HG02642 (cell line): ENCODE measurements around the gene ATXN1.
"Not testable (repeated sequence)": the region's sequence is repeated elsewhere in the genome, so short reads cannot be mapped to it uniquely, and the experiment has no call there.

Experiments used
- ATAC-seq: cut with Tn5 transposase; IDR thresholded peaks from one replicate; pipeline ENCODE4 v1.9.1; 2021; ENCODE audit warnings: mild to moderate bottlenecking; ENCODE audit not compliant: unreplicated experiment, poor library complexity

ATXN1 gene

DNA sequence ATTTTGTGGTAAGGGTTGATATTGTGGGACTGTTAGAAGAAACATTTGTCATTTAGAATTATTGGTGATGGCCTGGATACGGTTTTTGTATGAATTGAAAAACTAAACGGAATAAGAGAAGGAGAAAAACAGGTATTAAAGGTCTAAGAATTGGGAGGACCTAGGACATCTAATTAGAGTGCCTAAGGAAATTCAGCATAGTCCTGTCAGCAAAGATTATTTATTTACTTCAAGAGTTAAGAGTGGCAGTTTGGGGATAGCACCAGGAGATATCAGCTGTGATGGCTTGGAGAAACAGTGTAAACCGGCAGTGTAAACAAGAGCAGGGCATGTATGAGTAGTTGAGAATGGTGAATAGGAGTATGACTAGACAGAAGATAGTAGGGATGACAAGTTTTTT is 501.7 kb downstream of the ATXN1 start:
- ATAC-seq, result not testable (repeated sequence)

- no peak for ATAC-seq
These were observed 502.6 kb downstream of the ATXN1 start for GRCh38 chr6:16258709-16259075.

DNA sequence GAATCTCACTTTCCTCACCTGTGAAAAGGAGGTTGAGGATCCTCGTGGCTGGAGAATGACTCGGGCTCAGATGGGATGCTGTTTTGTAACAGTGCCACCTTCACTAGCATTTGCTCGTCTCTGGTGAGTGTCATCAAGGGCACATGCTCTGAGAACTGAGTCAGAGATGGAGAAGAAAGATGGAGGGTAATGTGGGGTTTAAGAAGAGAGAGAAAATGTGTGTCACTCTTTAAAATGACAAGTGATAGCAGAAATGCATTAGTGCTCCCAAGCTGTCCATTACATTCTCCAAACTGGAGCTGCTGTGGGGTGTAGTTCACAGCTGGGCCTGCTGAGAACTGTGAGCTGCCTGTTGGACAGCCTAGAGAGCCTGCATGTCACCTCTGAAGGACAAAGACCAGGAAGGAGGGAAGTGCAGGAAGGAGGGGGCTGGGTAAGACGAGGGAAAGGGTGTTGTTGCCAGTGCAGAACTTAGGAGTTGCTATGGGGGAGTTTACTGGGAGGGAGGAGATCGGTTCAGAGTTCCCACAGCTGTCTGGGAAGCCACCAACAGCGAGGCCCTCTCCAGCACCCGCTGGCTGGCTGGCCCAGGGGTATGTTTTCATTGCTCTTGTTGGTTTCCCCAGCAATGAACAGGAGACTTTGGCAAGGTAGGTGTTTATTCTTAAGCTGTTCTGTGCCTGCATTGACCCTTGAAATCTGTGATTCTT is 503.1 kb downstream of the ATXN1 start:
- no peak for ATAC-seq

GRCh38 chr6:16256781-16257180 is 504.5 kb downstream of the ATXN1 start:
- no peak for ATAC-seq

DNA sequence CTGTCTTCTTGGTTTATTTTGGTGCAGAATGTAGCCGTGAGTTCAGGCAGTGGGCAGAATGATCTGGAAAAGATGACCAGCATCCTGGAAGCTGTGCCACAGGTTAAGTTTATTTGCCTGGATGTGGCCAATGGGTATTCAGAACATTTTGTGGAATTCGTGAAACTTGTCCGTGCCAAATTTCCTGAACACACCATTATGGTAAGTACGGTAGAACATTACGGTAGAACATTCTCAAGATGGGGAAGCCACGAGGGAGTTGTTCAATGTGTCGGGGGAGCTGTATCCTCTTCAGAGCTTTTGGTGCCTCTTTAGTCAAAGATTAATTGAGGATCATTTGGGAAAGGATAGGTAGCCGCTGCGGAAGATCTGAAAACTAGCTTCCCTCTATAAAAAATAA is 506.7 kb downstream of the ATXN1 start:
- ATAC-seq, result no peak

GRCh38 chr6:16253399-16254144 is 507.7 kb downstream of the ATXN1 start:
- no peak for ATAC-seq

- ATAC-seq, result no peak
These were observed 508.5 kb downstream of the ATXN1 start for GRCh38 chr6:16252686-16253299.

DNA sequence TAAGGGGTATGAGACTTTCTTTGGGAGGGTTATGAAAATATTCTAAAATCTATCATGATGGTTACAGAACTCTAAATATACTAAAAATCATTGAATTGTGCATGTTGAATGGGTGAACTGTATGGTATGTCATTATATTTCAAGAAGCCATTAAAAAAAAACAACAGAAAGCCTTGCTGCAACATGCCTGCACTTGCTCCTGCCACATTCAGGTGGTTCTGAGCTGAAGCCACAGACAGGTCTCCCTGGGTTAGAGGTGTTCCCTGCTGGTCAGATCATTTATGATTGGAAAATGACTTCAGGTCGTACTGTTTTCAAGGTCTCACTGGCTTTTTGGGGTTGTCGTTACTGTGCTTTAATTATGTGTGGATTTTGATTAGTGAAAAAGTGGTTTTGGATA is 509.6 kb downstream of the ATXN1 start:
- ATAC-seq, result no peak

DNA sequence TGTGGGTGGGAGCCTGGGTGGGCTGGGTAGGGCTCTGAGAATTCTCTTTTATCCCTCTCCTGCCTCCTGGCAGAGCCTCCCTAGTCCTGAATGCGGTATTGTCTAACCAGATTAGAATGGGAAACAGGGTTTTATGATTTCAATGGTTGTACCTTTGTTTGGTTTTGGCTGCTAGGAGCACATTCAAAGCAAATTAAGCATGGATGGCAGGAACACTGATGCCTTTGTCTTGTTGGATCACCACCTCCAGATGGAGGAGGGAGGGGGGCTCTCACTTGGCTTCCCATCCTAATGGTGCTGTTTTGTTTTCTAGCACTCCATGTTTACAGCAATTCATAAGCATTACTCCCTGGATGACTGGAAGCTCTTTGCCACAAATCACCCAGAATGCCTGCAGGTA is 511.3 kb downstream of the ATXN1 start:
- no peak for ATAC-seq
